Vagina (tissue), 2 donors: ENCODE measurements around the gene PFKM. TPM values are rescaled to one million over a fixed set of nuclear protein-coding genes. Genes with fewer than 3 reads are reported as not detected.

Experiments used
- DNase-seq, 2 donors: peaks; one replicate each; pipeline ENCODE4 v3.0.0-alpha.2; 2017; ENCODE audit errors: extremely low spot score in 2 of 2
- H3K27ac ChIP-seq: fragments of 200-600 bp; sonication (generic); one replicate; pipeline ENCODE4 v1.5.1; 2019
- H3K27me3 ChIP-seq: fragments of 200-600 bp; sonication (generic); one replicate; pipeline ENCODE4 v1.5.1; 2019
- H3K36me3 ChIP-seq, 2 donors: fragments of 200-600 bp; sonication (generic); one replicate each; pipeline ENCODE4 v1.5.1; 2017 to 2019
- H3K4me1 ChIP-seq: fragments of 200-600 bp; sonication (generic); one replicate; pipeline ENCODE4 v1.5.1; 2019
- H3K4me3 ChIP-seq, 2 donors: fragments of 200-600 bp; sonication (generic); 1 replicate in 1 of 2; 2 replicates in 1 of 2; pipeline ENCODE4 v1.5.1; 2016 to 2019
- H3K9me3 ChIP-seq: fragments of 200-600 bp; sonication (generic); one replicate; pipeline ENCODE4 v1.5.1; 2019
- CTCF ChIP-seq, 3 experiments: fragments of 450-650 bp in 2 of 3; fragments of 200-600 bp in 1 of 3; sonication (generic) in 1 of 3; IDR thresholded peaks; one replicate each; pipeline ENCODE4 v1.5.1; 2017 to 2019; ENCODE audit warnings: antibody characterized with exemption in 3 of 3, mild to moderate bottlenecking in 2 of 3, moderate library complexity in 2 of 3
- POLR2A ChIP-seq, 2 donors: fragments of 450-650 bp; IDR thresholded peaks; one replicate each; pipeline ENCODE4 v1.6.1; 2017; ENCODE audit warnings: antibody characterized with exemption in 2 of 2, mild to moderate bottlenecking in 2 of 2, moderate library complexity in 2 of 2
- POLR2AphosphoS5 ChIP-seq, 2 donors: sonication (generic); formaldehyde crosslinking; IDR thresholded peaks; one replicate each; pipeline ENCODE4 v1.9.0; 2017; ENCODE audit warnings: antibody characterized with exemption in 2 of 2, mild to moderate bottlenecking in 2 of 2, low read depth in 1 of 2; ENCODE audit not compliant: insufficient read depth in 1 of 2
- intact Hi-C: fragments of 100-400 bp; cut with DNase I; formaldehyde crosslinking; loops from one replicate; pipeline ENCODE4 v1.15.1; 2023
- total RNA-seq: library from RNA; depleted of rRNA; stranded (reverse); fragments of >200 nt; gene quantifications from one replicate; pipeline ENCODE4 v1.2.3, GENCODE V29; 2016

PFKM gene
- total RNA-seq, 1 donor from 2014 or later: 29.0 TPM

GRCh38 chr12:48169011-48169410, 49.8 kb downstream of the PFKM start:
- Histone ChIP-seq H3K36me3 (no peaks in the 10 kb centered on the region), H3K4me3 (no peak overlapping the region), H3K27me3 (no peaks in the 10 kb centered on the region), H3K9me3 (no peaks in the 10 kb centered on the region), H3K27ac (no peak overlapping the region), H3K4me1 (no peaks in the 10 kb centered on the region)
- TF ChIP-seq POLR2AphosphoS5 (IDR thresholded peaks at IDR 0.05; ENCODE audit: insufficient read depth in 1 of 2, low read depth in 1 of 2) (no peak), CTCF (IDR thresholded peaks at IDR 0.05) (no peak), POLR2A (IDR thresholded peaks at IDR 0.05) (no peak)
- no peak for DNase-seq
- intact Hi-C loops: no loop called here

- H3K36me3 ChIP-seq: no peaks in the 10 kb centered on the region
- H3K4me3 ChIP-seq: no peak overlapping the region
- H3K27me3 ChIP-seq: no peaks in the 10 kb centered on the region
- no peaks in the 10 kb centered on the region for H3K4me1 ChIP-seq
- no peak for TF ChIP-seq CTCF (IDR thresholded peaks at IDR 0.05)
- TF ChIP-seq POLR2AphosphoS5 (IDR thresholded peaks at IDR 0.05; ENCODE audit: insufficient read depth in 1 of 2, low read depth in 1 of 2): no peak
- TF ChIP-seq POLR2A (IDR thresholded peaks at IDR 0.05): no peak
- intact Hi-C loops: no loop called here
- no peak for DNase-seq
- no peak overlapping the region for H3K27ac ChIP-seq
- H3K9me3 ChIP-seq: no peaks in the 10 kb centered on the region
These were observed 56.7 kb downstream of the PFKM start for GRCh38 chr12:48175613-48176416.

GRCh38 chr12:48176417-48176751, 57.2 kb downstream of the PFKM start:
- no peak for TF ChIP-seq POLR2AphosphoS5 (IDR thresholded peaks at IDR 0.05; ENCODE audit: insufficient read depth in 1 of 2, low read depth in 1 of 2)
- no peak for TF ChIP-seq POLR2A (IDR thresholded peaks at IDR 0.05)
- no peak for TF ChIP-seq CTCF (IDR thresholded peaks at IDR 0.05)
- no peak overlapping the region for H3K27ac ChIP-seq
- no peaks in the 10 kb centered on the region for H3K36me3 ChIP-seq
- no peaks in the 10 kb centered on the region for H3K4me1 ChIP-seq
- no peak overlapping the region for H3K4me3 ChIP-seq
- no peaks in the 10 kb centered on the region for H3K27me3 ChIP-seq
- no peak for DNase-seq
- intact Hi-C loops: no loop called here
- no peaks in the 10 kb centered on the region for H3K9me3 ChIP-seq

GRCh38 chr12:48177982-48178381, 58.8 kb downstream of the PFKM start:
- Histone ChIP-seq H3K27ac (no peak overlapping the region), H3K27me3 (no peaks in the 10 kb centered on the region), H3K9me3 (no peaks in the 10 kb centered on the region), H3K4me1 (peaks cover 4% of the 10 kb centered on the region), H3K36me3 (no peaks in the 10 kb centered on the region), H3K4me3 (no peak overlapping the region)
- TF ChIP-seq POLR2AphosphoS5 (IDR thresholded peaks at IDR 0.05; ENCODE audit: insufficient read depth in 1 of 2, low read depth in 1 of 2) (no peak), CTCF (IDR thresholded peaks at IDR 0.05) (no peak), POLR2A (IDR thresholded peaks at IDR 0.05) (no peak)
- DNase-seq: no peak
- intact Hi-C loops: no loop called here

GRCh38 chr12:48179466-48179865, 60.3 kb downstream of the PFKM start:
- intact Hi-C loops: no loop called here
- H3K27me3 ChIP-seq: no peaks in the 10 kb centered on the region
- H3K36me3 ChIP-seq: no peaks in the 10 kb centered on the region
- H3K9me3 ChIP-seq: no peaks in the 10 kb centered on the region
- no peak overlapping the region for H3K4me3 ChIP-seq
- H3K4me1 ChIP-seq: peaks cover 13% of the 10 kb centered on the region
- no peak for TF ChIP-seq POLR2A (IDR thresholded peaks at IDR 0.05)
- no peak for TF ChIP-seq CTCF (IDR thresholded peaks at IDR 0.05)
- no peak for TF ChIP-seq POLR2AphosphoS5 (IDR thresholded peaks at IDR 0.05; ENCODE audit: insufficient read depth in 1 of 2, low read depth in 1 of 2)
- no peak for DNase-seq
- no peak overlapping the region for H3K27ac ChIP-seq
